ENCODE results near the gene POLR3A. TPM values are rescaled to one million over a fixed set of nuclear protein-coding genes. Genes with fewer than 3 reads are reported as not detected.

Gene POLR3A
- total and polyA plus RNA-seq, 2 experiments from 2014 or later = 8.0 to 9.8 TPM

GRCh38 chr10:77943121-77943901, 86.0 kb downstream of the POLR3A start:
- no peak overlapping the region for H3K4me3 ChIP-seq
- H3K9me2 ChIP-seq (replicated peaks; ENCODE audit: insufficient read depth) = no peaks in the 10 kb centered on the region
- TF ChIP-seq EZH2 (IDR thresholded peaks at IDR 0.05; ENCODE audit: borderline replicate concordance) (no peak), CTCF (IDR thresholded peaks at IDR 0.05; ENCODE audit: poor library complexity) (no peak), EZH2phosphoT487 (IDR thresholded peaks at IDR 0.05; ENCODE audit: low read depth, severe bottlenecking, unreplicated experiment) (no peak)
- no peak overlapping the region for H2AFZ ChIP-seq
- H3K27me3 ChIP-seq = no peaks in the 10 kb centered on the region
- no peaks in the 10 kb centered on the region for H3K9me3 ChIP-seq (ENCODE audit: low read depth)
- H3K4me1 ChIP-seq (ENCODE audit: insufficient read depth) = peaks cover 22% of the 10 kb centered on the region
- H3K27ac ChIP-seq = peak overlapping the region; percentile 78
- WGBS (ENCODE audit: low lambda C conversion rate, missing lambda C conversion rate) = 43% methylated on average over 8 of the region's 8 CpGs
- no peaks in the 10 kb centered on the region for H3K36me3 ChIP-seq (replicated peaks; ENCODE audit: insufficient read depth, low read depth)
- H4K20me1 ChIP-seq (ENCODE audit: insufficient read depth, poor library complexity, severe bottlenecking) = no peaks in the 10 kb centered on the region
- peak; percentile 72 for DNase-seq (ENCODE audit: low spot score)
- no peaks in the 10 kb centered on the region for H3K79me2 ChIP-seq
- H3K4me2 ChIP-seq = peak overlapping the region; percentile 23

- H2AFZ ChIP-seq = no peak overlapping the region
- H3K4me2 ChIP-seq = no peak overlapping the region
- no peaks in the 10 kb centered on the region for H3K9me3 ChIP-seq (ENCODE audit: low read depth)
- no peaks in the 10 kb centered on the region for H3K9me2 ChIP-seq (replicated peaks; ENCODE audit: insufficient read depth)
- H3K4me3 ChIP-seq = no peak overlapping the region
- WGBS (ENCODE audit: low lambda C conversion rate, missing lambda C conversion rate) = 92% methylated on average over 6 of the region's 6 CpGs
- no peak for TF ChIP-seq EZH2 (IDR thresholded peaks at IDR 0.05; ENCODE audit: borderline replicate concordance)
- no peak for TF ChIP-seq EZH2phosphoT487 (IDR thresholded peaks at IDR 0.05; ENCODE audit: low read depth, severe bottlenecking, unreplicated experiment)
- TF ChIP-seq CTCF (IDR thresholded peaks at IDR 0.05; ENCODE audit: poor library complexity) = no peak
- DNase-seq (ENCODE audit: low spot score) = no peak
- H3K4me1 ChIP-seq (ENCODE audit: insufficient read depth) = peaks cover 22% of the 10 kb centered on the region
- no peaks in the 10 kb centered on the region for H3K79me2 ChIP-seq
- H4K20me1 ChIP-seq (ENCODE audit: insufficient read depth, poor library complexity, severe bottlenecking) = no peaks in the 10 kb centered on the region
- no peaks in the 10 kb centered on the region for H3K27me3 ChIP-seq
- no peak overlapping the region for H3K27ac ChIP-seq
- no peaks in the 10 kb centered on the region for H3K36me3 ChIP-seq (replicated peaks; ENCODE audit: insufficient read depth, low read depth)
These were observed 87.5 kb downstream of the POLR3A start for GRCh38 chr10:77941790-77942189.

GRCh38 chr10:77940627-77941026, 88.7 kb downstream of the POLR3A start:
- WGBS (ENCODE audit: low lambda C conversion rate, missing lambda C conversion rate) = 79% methylated on average over 3 of the region's 3 CpGs
- no peak for TF ChIP-seq EZH2phosphoT487 (IDR thresholded peaks at IDR 0.05; ENCODE audit: low read depth, severe bottlenecking, unreplicated experiment)
- TF ChIP-seq CTCF (IDR thresholded peaks at IDR 0.05; ENCODE audit: poor library complexity) = no peak
- TF ChIP-seq EZH2 (IDR thresholded peaks at IDR 0.05; ENCODE audit: borderline replicate concordance) = no peak
- Histone ChIP-seq H3K36me3 (replicated peaks; ENCODE audit: insufficient read depth, low read depth) (no peaks in the 10 kb centered on the region), H3K9me3 (ENCODE audit: low read depth) (no peaks in the 10 kb centered on the region), H3K9me2 (replicated peaks; ENCODE audit: insufficient read depth) (no peaks in the 10 kb centered on the region), H3K4me2 (no peak overlapping the region), H3K4me3 (no peak overlapping the region), H3K27me3 (no peaks in the 10 kb centered on the region), H3K79me2 (no peaks in the 10 kb centered on the region), H3K4me1 (ENCODE audit: insufficient read depth) (peaks cover 22% of the 10 kb centered on the region), H4K20me1 (ENCODE audit: insufficient read depth, poor library complexity, severe bottlenecking) (no peaks in the 10 kb centered on the region), H3K27ac (peak overlapping the region; percentile 49), H2AFZ (no peak overlapping the region)
- no peak for DNase-seq (ENCODE audit: low spot score)

Data from hepatocyte (in vitro differentiated cells).